Right lobe of liver (tissue), 6 donors: Measurements from ENCODE around the gene ANP32A. TPM values are rescaled to one million over a fixed set of nuclear protein-coding genes. Genes with fewer than 3 reads are reported as not detected.

Source experiments
- ATAC-seq, 4 donors: fragments of 200-7000 bp; cut with Tn5 transposase; one replicate each; pipeline ENCODE4 v1.9.1; 2020; ENCODE audit warnings: mild to moderate bottlenecking in 4 of 4, moderate library complexity in 4 of 4
- DNase-seq, 3 donors: peaks; one replicate each; pipeline ENCODE4 v3.0.0-alpha.2; 2020
- H3K27ac ChIP-seq, 3 donors: fragments of 200-600 bp; one replicate each; pipeline ENCODE4 v1.8.0; 2022
- H3K27me3 ChIP-seq, 2 donors: fragments of 200-600 bp; one replicate each; pipeline ENCODE4 v1.8.0; 2022
- H3K36me3 ChIP-seq, 4 donors: fragments of 200-600 bp; sonication (generic) in 1 of 4; one replicate each; pipeline versions ENCODE4 v1.5.1 to v1.8.0; 2017 to 2022; ENCODE audit warnings: control low read depth in 1 of 4
- H3K4me1 ChIP-seq, 4 donors: fragments of 200-600 bp; sonication (generic) in 1 of 4; one replicate each; pipeline versions ENCODE4 v1.5.1 to v1.8.0; 2017 to 2022; ENCODE audit warnings: control low read depth in 1 of 4
- H3K4me3 ChIP-seq, 3 donors: fragments of 200-600 bp; one replicate each; pipeline ENCODE4 v1.8.0; 2022
- H3K9me3 ChIP-seq, 4 donors: fragments of 200-600 bp; sonication (generic) in 1 of 4; one replicate each; pipeline versions ENCODE4 v1.5.1 to v1.8.0; 2017 to 2022; ENCODE audit warnings: control low read depth in 1 of 4
- CTCF ChIP-seq, 4 donors: fragments of 200-600 bp in 3 of 4; fragments of 450-650 bp in 1 of 4; IDR thresholded peaks; one replicate each; pipeline versions ENCODE4 v1.5.1 to v1.8.0; 2016 to 2022; ENCODE audit warnings: antibody characterized with exemption in 4 of 4, mild to moderate bottlenecking in 2 of 4
- POLR2A ChIP-seq: fragments of 450-650 bp; IDR thresholded peaks from one replicate; pipeline ENCODE4 v1.6.1; 2017; ENCODE audit warnings: antibody characterized with exemption, mild to moderate bottlenecking
- WGBS: methylation state at CpG from one replicate; pipeline ENCODE4 v1.1.6; 2018; ENCODE audit warnings: low coverage, low lambda C conversion rate; ENCODE audit not compliant: insufficient coverage; ENCODE audit errors: missing lambda C conversion rate; 5-methylcytosine and 5-hydroxymethylcytosine counted together
- intact Hi-C, 2 donors: fragments of 100-400 bp; cut with DNase I; formaldehyde crosslinking; loops; one replicate each; pipeline versions ENCODE4 v1.11.2 to v1.14.1; 2022
- total RNA-seq, 6 experiments: library from RNA; depleted of rRNA in 2 of 6; stranded (reverse); fragments of >200 nt in 2 of 6; fragmentation: NEBNext Ultra II Directional in 3 of 6; extraction: Animal tissue kit (Norgen Biotek cat#: 25700) in 3 of 6; gene quantifications; one replicate each; pipeline versions ENCODE4 v1.1.0 to v1.2.4, GENCODE V29; 2016 to 2023
- donor health status: DM: no; HTN: yes; CAD: no.
- donor health status: DM: no; HTN: no; CAD: no.
- donor health status: DM: no; HTN: no; CAD: no.
- donor health status: DM: no; HTN: yes; CAD: no.
- donor health status: DM: no; HTN: yes; CAD: no.

The ANP32A gene
- total RNA-seq, 6 experiments from 2014 or later, result 39.9 to 66.6 (median 49.0) TPM

DNA sequence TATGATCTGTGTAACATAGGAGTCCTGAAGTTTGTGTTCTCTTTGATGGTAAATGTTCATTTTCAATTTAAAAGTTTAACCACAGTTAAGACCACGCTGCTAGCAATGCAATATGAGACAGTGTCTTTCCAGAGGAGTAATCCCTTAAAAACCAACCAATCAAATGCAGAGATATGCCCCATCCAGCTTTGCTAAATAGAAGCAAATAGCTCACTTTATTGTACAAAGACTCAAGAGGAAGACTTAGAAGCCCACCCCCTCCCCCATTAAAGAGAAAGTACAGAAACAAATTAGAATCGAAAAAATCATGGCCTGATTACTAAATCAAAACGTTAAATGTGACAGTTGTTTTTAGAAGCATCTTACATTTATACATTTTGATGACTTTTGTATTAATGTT lies 2.1 kb upstream of the ANP32A start:
- WGBS, result 46% methylated on average over 3 of the region's 3 CpGs
- ATAC-seq (no peak), DNase-seq (no peak)
- no peaks in the 10 kb centered on the region for H3K9me3 ChIP-seq
- no peak overlapping the region for H3K4me3 ChIP-seq
- H3K27ac ChIP-seq, result no peak overlapping the region
- TF ChIP-seq POLR2A (no peak), CTCF (IDR thresholded peaks at IDR 0.05) (no peak)
- intact Hi-C loops, result no loop called here
- H3K27me3 ChIP-seq, result no peaks in the 10 kb centered on the region
- H3K36me3 ChIP-seq, result no peaks in the 10 kb centered on the region
- H3K4me1 ChIP-seq, result peaks cover 0 to 7% (median 2%) of the 10 kb centered on the region in 4 donors

DNA sequence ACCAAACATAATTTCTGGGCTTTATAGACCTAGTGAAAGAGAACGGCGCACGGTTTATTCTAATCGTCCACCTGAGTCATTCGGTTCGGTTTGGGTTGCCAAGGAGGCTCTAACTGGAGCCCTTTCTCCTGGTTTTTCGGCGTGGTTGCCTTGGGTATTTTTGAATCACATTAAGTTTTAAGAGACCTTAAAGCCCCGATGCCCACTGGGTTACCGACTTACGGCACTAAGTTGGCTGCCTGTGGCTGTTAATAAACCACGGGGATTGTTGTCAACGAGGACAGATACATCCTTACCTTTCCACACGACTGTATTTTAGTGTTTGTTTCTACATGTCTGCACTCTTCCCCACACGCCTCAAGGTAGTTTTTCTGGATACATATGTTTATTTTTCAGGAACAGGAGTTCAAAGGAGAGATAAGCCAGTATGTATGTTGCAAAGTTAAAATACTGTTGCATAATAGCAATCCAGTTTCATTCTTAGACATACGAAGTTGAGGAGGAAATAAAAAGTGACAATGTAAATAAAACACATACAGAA lies 1.2 kb upstream of the ANP32A start:
- H3K27me3 ChIP-seq, result no peaks in the 10 kb centered on the region
- DNase-seq, result no peak
- peaks cover 0 to 7% (median 2%) of the 10 kb centered on the region in 4 donors for H3K4me1 ChIP-seq
- WGBS, result 2% methylated on average over 15 of the region's 16 CpGs
- intact Hi-C loops, result no loop called here
- H3K27ac ChIP-seq, result peak overlapping the region; percentile 97 to 100 (median 99)
- no peak for ATAC-seq
- peak overlapping the region; percentile 84 to 94 (median 85) for H3K4me3 ChIP-seq
- TF ChIP-seq CTCF (IDR thresholded peaks at IDR 0.05) (no peak), POLR2A (no peak)
- no peaks in the 10 kb centered on the region for H3K9me3 ChIP-seq
- no peaks in the 10 kb centered on the region for H3K36me3 ChIP-seq

DNA sequence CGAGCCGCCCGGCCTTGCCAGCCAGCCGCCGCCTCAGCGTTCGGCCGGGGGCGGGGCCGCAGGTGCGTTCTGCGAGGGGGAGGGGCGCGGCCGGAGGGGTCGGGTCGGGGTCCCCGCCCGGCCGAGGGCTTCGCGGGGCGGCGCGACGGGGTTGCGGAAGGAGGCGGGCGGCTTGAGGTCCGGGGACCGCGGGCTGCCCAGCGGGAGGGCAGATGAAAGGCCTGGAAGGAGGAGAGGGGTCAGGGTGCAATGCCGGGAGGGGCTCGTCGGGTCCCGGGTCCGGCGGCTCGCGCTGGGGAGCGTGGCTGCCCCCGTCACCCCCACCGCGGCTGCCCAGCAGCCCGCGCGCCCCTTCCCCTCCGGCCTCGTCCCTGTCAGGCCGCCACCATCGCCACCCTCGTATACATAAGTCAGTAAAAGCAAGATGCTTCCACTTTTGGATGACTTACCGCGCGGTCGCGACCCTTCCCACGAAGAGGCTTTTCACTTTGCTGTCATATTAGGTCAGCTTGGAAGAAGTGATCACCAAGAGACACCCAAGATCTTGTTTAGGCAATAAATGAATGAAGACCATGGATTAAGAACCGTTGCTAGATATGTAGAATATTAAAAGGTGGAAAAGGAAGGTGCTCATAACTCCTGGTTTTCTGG lies 620 bp upstream of the ANP32A start:
- DNase-seq (no peak), ATAC-seq (peak in 3 of 4 donors; percentile 1 to 8 (median 5))
- Histone ChIP-seq H3K9me3 (no peaks in the 10 kb centered on the region), H3K4me1 (peaks cover 0 to 11% (median 4%) of the 10 kb centered on the region in 4 donors), H3K4me3 (peak overlapping the region; percentile 84 to 94 (median 85)), H3K36me3 (no peaks in the 10 kb centered on the region), H3K27me3 (no peaks in the 10 kb centered on the region), H3K27ac (peak overlapping the region; percentile 97 to 100 (median 99))
- 0% methylated on average over 16 of the region's 60 CpGs for WGBS
- intact Hi-C loops, result no loop called here
- TF ChIP-seq CTCF (IDR thresholded peaks at IDR 0.05), result no peak
- TF ChIP-seq POLR2A, result no peak

DNA sequence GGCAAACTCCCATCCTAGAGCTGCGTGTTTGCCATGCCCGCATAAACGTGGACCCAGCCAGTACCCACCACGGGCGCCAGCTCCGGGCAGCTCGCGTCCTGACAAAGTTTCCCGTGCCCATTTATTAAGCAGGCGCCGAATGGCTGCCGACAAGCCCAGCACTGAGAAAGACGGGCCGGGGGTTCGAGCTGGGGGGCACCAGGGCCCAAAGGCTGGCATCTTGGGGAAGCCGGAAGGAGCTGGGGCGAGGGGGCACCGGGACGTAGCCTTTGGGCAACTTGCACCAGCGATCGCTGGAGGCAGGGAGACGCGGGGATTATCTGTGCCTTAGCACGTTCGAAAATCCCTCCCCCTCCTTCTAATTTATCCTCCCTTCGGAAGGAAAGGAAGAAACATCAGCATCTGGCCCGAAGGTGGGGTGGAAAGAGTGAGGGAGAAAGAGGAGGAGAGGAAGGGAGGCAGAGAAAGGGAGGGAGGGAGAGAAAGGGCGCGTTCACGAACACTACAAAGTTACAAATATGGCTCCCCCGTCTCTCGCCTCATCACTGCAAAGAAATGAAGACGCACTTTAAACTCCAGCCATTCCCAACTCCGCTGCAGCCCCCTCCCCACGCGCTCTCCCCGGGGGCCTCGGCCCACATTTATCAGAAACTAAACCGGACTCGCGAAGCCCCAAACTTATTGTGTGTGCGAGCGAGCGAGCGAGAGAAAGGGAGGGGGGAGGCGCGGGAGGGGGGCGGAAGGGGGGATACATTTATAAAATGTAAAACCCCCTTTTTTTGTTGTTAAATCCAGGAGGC lies 1.0 kb downstream of the ANP32A start:
- intact Hi-C loops, result no loop called here
- WGBS, result under 1% methylated on average over 22 of the region's 48 CpGs
- no peaks in the 10 kb centered on the region for H3K36me3 ChIP-seq
- peak overlapping the region; percentile 84 to 94 (median 85) for H3K4me3 ChIP-seq
- peak overlapping the region; percentile 97 to 100 (median 99) for H3K27ac ChIP-seq
- no peaks in the 10 kb centered on the region for H3K9me3 ChIP-seq
- peak; percentile 49 to 73 (median 69) for DNase-seq
- H3K27me3 ChIP-seq, result no peaks in the 10 kb centered on the region
- peak in 3 of 4 donors; percentile 0 to 11 (median 8) for ATAC-seq
- peaks cover 0 to 19% (median 7%) of the 10 kb centered on the region in 4 donors for H3K4me1 ChIP-seq
- TF ChIP-seq POLR2A (no peak), CTCF (IDR thresholded peaks at IDR 0.05) (no peak)
